Right kidney (tissue), 1 donor: Measurements from ENCODE around the gene CDC42EP3.

Source experiments
- DNase-seq: peaks from one replicate; pipeline ENCODE4 v3.0.0-alpha.2; 2016

Gene CDC42EP3

DNA sequence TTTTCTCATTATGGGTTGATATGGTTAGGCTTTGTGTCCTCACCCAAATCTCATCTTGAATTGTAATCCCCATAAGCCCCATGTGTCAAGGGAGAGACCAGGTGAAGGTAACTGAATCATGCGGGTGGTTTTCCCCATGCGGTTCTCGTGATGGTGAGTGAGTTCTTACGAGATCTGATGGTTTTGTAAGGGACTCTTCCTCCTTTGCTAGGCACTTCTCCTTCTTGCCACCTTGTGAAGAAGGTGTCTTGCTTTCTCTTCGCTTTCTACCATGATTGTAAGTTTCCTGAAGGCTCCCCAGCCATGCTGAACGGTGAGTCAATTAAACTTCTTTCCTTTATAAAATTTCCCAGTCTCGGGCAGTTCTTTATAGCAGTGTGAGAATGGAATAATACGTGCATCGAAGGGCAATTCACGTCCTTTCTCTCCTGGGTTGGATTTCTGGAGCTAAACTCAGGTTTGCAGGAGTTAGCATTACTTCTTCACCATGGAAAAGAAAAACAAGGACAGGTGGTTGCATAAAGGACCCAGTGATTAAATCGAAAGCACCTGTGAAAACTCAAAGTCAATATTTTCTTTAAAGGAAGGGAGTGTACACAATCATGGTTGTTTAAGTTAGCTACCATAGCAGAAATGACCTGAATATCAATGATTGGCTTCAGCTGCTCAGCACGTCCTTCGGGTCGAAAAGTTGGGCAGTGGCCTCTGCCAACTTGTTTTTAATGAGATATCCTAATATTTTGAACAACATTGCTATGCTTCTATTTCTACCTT, 54.1 kb downstream of the CDC42EP3 start:
- no peak for DNase-seq

DNA sequence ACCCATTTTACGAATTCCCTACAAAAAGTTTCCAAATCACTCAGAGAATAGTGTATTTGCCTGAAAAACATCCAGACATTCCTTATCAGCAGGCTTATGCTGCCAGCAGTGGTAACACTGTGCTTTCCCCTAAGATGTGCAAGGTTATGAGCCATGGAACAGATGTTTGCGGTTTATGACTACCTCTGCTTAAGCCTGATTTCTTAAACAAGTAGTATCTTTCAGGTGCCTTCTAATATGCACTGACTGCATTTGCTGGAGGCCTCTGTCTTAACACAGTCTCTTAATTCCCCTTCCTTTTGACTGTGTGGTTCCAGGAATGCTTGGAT, 54.8 kb downstream of the CDC42EP3 start:
- no peak for DNase-seq

DNA sequence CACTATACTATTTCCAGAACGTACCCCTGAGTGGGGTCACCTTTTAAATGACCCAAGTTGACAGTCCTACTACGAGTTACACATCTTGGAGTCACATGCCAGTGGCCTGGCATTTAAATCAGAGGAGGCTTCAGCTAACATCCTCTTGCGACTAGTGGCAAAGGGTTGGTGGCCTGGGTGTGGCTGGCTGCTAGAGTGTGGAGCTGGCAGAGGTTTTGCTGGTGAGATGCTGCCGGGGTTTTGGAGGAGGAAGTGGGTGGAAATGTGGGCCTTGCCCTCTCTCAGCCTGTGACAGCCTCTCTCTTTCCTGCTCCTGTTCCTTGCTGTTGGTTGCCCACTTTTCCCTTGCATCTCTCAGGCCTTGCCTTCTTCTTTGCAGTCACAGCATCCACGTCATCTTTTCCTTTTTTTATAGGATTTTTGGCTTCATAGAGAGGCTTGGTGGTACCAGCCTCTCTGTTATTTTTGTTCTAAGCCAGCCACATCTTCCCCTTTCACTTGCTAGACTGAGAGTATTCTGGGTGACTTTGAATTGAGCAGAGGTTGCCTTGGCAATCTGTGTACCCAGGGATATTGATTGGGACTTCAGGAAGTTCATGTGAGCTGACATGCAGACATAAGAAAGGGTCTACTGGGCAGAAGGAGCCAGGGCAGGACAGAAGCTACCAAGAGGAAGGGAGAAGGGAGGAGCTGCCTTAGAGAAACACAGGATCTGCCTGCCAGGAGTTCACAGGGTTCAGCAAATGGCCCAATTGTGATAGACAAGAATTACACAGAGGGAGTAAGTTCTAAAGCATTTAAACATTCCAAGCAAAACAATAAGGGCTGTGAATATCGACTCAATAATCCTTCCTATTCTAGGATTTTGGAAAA, 55.4 kb downstream of the CDC42EP3 start:
- DNase-seq: no peak

DNA sequence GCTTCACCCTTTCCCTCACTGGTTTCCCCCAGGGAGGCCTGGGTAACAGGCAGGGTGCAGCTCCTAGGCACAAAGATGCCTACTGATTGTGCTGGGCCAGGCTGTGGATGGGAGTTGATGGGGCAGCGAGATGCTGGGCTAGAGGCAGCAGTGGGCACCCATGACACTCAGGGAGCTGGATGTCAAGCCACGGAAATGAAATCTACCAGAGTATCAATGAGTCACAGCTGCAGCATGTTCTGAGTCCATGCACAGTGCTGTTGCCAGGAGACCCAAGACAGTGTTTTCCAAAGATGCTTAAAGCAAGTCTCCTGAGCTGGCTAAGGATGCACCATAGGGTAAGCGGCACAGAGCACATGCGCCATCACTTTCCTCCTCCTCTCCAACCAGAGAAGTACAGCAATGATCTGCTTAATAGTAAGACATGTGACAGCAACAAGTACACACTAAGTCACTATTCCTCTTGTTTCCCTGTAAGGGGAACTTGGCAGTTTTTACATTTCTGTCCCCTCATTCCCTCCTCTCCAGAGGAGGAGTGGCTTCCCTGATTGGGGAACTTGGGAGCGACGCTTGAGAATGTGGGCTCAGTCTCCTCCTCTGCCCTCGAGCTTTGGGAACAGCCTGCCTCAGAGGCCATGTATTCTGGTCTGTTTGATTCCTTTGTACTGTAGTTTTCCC, 57.2 kb downstream of the CDC42EP3 start:
- no peak for DNase-seq

DNA sequence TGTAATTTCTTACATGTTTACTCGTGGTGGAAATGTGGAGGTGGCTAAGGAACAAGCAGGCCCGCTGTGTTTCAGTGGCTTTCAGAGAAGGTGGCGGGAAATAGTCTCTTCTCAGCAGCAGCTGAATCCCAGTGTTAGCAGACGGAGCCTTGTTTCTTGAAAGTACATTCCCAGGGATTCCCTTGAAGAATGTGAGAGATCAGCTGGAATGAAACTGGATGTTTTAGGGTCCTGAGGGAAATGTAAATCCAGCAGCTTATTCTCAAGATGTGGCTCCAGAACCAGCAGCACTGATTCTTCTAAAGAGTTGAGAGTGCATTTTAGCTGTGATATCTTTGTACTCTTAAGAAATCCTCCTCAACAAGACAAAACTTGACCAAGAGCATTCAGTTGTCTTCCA, 59.1 kb downstream of the CDC42EP3 start:
- DNase-seq: no peak

DNA sequence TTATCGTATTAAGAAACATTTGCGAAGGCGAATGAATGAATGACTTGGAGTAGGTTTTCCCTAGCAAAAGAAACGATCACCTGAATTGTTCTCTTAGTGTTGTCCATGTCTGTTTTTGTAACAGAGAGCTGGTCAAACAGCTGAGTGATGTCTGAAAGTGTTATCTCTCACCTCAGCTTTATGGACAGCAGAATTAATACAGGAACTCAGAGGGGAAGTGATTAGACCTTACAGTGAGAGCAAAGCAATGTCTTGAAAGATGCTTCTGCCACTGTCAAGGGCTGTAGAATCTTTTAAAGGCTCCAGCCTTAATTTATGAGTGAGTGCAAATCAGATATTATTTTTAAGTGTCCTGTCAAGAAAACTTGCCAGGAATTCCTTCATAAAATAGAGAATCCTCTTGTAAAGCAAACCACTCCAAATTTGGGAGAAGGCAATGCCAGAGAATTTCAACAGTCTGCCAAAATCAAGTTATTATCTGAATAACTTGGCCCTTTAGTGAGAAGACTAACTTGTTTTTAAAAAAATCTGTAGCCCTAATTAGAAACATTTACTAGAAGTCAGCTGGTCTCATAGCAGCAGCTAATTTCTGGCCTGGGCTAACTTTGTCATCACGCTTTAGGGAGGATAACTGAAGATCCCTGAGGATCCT, 60.7 kb downstream of the CDC42EP3 start:
- no peak for DNase-seq

DNA sequence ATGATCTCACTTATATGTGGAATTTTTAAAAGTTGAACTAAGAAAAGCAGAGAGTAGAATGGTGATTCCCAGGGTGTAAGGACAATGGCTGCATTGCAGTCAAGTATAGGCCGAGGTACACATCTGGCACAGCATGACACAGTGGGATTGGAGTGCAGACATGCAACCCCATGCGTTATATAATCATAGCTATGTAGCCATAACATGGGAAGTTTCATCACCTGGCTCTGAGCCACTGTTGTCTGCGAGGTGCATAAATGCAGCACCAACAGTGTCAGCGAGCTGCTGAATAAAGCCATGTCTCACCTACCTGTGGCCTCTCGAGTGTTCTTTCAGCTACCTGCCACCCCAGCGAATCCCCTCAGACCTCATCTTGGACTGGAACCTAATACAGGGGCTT, 61.7 kb downstream of the CDC42EP3 start:
- DNase-seq: no peak

DNA sequence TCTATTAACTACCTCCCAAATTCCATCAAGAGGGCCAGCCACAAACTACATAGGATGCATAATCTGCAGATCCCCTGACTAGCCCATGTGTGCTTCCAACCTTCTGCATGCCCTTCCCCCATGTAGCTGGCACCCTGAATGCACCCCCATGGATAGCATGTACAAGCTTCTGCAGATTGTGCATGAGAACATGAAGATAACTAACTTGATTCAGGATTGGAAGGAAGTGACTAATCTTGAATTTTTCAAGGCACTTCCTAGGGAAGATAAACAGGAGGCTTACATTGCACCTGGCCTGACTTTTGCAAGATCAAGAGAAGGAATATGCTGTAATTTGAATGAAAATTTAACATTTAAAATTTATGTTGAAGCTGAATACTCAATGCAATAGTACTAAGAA, 66.7 kb downstream of the CDC42EP3 start:
- DNase-seq: no peak

DNA sequence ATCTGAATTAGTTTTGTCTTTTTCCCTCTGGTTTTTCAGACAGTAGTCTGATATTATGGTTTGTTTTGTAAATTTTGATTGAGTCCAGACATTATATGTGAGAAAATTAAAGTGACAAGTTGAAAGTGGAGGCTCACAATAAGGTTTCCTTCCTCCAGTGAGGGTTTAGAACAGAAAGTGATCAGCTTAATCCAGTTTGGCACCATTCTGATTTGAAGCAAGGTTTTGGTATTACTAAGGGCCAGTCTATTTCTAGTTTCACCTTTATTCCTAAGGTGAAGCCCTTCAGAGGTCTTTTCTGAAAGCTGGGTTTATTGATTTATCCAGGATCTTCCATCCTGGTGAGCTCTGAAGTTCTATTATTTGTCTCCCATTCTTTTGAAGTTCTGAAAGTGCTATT, 68.7 kb downstream of the CDC42EP3 start:
- DNase-seq: no peak

DNA sequence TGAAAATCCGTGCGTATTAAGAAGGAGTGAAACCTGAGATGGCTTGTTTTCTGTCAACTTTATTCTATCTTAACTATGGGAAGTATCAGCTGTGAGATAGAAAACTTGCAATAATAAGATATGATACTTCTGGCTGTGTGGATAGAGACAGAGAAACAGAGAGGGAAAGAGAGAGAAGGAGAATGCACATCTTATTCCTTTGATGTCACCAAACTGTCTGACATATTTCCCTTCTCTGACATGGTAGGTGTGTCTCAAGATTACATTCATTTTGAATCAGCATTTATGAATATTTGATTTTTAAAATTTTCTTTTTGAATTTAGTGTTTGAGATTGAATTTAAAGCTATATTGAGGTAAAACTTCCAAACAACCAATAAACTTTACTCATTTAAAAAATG, 69.4 kb downstream of the CDC42EP3 start:
- no peak for DNase-seq

DNA sequence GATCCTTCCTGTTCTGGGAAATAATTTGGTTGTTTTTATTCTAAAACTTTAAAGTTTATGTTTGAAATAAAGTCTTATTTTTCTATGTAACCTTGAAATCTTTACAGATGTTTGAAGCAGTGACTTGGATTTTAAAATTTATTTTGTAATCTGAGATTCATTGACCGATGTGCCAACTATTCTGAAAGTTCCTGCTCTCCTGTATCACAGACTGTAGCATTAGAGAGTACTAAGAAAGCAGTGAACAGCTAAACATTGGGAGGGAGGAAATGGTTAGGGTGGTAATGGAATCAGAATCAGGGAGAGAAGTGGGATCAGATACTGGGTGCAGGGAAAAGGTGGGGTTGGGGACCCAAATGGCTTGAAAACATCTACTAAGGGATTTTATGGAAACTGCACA, 69.9 kb downstream of the CDC42EP3 start:
- DNase-seq: no peak

DNA sequence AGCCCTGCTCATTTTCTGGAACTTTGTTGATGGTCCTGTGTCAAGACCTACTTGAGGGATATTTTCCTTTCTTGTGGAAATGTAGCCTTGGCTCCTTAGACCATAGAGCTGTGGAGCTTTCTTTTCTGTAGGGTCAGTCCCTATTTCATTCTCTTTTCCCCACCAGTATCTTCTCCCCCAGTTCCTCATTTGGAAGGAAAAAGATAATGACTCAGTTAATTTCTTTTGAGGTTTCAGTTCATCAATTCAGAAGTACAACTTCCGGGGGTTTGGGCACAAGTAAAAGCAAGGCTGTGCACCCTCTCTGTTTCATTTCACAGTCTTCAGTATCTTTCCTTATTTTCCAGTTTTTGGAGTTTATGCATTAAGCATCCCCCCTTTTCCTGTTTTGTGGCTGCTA, 70.7 kb downstream of the CDC42EP3 start:
- DNase-seq: no peak

DNA sequence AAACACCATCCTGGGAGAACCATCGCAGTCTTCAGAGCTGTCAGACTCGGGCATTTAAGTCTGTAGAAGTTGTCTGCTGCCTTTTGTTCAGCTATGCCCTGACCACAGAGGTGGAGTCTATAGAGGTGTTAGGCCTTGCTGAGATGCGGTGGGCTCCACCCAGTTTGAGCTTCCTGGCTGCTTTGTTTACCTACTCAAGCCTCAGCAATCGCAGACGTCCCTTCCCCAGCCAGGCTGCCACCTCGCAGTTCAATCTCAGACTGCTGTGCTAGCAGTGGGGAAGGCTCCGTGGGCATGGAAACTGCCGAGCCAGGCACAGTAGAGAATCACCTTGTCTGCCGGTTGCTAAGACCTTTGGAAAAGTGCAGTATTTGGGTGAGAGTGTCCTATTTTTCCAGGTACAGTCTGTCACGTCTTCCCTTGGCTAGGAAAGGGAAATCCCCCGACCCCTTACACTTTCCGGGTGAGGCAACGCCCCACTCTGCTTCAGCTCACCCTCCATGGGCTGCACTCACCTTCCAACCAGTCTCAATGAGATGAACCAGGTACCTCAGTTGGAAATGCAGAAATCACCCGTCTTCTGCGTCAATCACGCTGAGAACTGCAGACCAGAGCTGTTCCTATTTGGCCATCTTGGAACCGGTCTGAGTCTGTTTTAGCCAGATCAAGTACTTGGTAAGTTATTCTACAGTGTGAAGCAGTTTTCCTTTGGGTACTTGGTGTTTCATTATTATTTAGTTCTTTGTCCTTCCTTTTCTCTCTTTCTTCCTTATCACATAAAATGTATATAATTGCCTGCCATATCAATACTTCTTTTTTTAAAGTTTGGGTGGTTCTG, 71.5 kb downstream of the CDC42EP3 start:
- no peak for DNase-seq

DNA sequence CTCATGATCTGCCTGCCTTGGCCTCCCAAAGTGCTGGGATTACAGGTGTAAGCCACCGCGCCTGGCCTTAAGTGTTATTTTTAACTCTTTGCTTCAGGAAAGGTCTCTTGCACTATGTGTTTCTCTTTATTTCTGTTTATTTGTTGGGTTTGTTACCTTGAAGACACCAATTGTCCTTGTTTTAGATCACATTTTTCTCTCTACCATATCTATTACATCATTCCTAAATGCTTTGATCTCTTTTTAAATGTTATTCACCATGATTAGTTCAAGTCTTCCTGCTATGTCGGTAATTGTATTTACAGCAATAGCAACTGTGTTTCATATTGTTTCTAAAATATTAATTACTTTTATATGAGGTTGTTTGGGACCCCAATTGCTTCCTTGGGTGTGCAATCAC, 77.7 kb downstream of the CDC42EP3 start:
- no peak for DNase-seq

DNA sequence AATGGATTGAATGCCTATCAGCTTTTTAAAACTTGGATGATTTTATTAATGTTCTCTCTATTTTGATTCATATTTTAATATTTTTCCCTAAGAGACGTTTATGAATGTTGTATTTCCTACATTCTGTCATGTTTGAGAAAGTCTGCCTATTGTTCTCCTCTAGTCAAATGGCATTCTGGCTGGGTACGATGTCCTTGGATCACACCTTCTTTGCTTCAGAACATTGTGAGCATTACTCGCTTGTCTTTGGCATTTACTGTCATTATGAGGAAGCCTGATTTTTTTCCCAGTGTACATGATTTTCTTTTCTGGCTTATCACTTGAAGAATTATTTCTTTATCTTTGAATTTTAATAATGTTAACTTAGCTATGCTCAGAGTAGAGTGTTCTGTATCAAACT, 78.4 kb downstream of the CDC42EP3 start:
- no peak for DNase-seq
